ENCODE results near the gene SLC19A1.

Gene SLC19A1

DNA sequence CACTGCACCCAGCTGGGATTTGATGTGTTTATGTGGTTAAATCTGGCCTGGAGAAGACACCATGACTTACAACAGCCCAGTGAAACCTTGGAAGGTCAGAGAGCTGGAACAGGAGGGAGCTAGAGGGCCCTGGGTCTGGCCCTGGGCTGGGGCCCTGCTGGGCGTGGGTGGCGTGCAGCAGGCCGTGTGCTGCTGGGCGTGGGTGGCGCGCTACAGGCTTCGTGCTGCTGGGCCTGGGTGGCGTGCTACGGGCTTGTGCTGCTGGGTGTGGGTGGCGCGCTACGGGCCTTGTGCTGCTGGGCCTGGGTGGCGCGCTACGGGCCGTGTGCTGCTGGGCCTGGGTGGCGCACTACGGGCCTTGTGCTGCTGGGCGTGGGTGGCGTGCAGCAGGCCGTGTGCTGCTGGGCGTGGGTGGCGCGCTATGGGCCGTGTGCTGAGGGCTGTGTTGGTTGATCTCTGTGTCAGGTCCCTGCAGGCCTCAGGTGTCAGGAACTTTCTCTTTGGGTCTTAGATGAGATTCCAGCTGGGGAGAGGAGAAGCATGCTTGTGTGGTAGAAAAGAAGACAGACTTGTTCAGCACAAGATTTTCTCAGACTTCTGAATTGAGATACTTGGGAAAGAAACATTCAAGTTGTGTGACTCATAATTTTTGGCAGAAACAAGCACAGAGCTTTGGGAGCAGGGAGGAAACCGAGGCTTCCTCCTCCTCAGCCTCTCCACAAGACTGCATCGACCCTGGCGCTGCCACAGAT, 71.3 kb downstream of the SLC19A1 start:
- peak overlapping the region; percentile 23 for H3K4me3 ChIP-seq (ENCODE audit: control insufficient read depth, low read depth, low read length)
- TF ChIP-seq, protein P1, sequence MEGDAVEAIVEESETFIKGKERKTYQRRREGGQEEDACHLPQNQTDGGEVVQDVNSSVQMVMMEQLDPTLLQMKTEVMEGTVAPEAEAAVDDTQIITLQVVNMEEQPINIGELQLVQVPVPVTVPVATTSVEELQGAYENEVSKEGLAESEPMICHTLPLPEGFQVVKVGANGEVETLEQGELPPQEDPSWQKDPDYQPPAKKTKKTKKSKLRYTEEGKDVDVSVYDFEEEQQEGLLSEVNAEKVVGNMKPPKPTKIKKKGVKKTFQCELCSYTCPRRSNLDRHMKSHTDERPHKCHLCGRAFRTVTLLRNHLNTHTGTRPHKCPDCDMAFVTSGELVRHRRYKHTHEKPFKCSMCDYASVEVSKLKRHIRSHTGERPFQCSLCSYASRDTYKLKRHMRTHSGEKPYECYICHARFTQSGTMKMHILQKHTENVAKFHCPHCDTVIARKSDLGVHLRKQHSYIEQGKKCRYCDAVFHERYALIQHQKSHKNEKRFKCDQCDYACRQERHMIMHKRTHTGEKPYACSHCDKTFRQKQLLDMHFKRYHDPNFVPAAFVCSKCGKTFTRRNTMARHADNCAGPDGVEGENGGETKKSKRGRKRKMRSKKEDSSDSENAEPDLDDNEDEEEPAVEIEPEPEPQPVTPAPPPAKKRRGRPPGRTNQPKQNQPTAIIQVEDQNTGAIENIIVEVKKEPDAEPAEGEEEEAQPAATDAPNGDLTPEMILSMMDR (conservative IDR thresholded peaks at IDR 0.05; ENCODE audit: control insufficient read depth, insufficient read depth, low read depth, low read length), result no peak
- DNase-seq (ENCODE audit: low read depth), result peak; percentile 94

GRCh38 chr21:45470087-45470515, 72.1 kb downstream of the SLC19A1 start:
- H3K4me3 ChIP-seq (ENCODE audit: control insufficient read depth, low read depth, low read length), result no peak overlapping the region
- TF ChIP-seq, protein P1 (conservative IDR thresholded peaks at IDR 0.05; ENCODE audit: control insufficient read depth, insufficient read depth, low read depth, low read length), result no peak
- DNase-seq (ENCODE audit: low read depth), result peak; percentile 19

- no peak for DNase-seq (ENCODE audit: low read depth)
- no peak overlapping the region for H3K4me3 ChIP-seq (ENCODE audit: control insufficient read depth, low read depth, low read length)
- TF ChIP-seq, protein P1 (conservative IDR thresholded peaks at IDR 0.05; ENCODE audit: control insufficient read depth, insufficient read depth, low read depth, low read length), result no peak
Observed at GRCh38 chr21:45469273-45470086, 72.8 kb downstream of the SLC19A1 start.

DNA sequence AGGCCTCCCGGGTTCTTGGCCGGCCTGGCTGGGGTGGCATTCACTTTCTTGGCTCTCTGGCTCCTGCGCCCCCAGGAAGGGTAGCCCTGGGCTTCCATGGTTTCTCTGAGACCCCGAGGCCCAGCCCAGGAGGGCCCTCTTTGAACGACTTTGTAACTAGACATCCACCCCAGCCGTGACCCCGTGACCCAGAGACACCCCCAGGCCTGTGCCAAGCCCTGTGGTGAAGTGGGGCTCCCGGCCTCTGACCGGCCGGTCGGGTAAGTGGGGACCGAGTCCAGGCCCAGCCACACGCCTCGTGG, 73.3 kb downstream of the SLC19A1 start:
- H3K4me3 ChIP-seq (ENCODE audit: control insufficient read depth, low read depth, low read length), result no peak overlapping the region

DNA sequence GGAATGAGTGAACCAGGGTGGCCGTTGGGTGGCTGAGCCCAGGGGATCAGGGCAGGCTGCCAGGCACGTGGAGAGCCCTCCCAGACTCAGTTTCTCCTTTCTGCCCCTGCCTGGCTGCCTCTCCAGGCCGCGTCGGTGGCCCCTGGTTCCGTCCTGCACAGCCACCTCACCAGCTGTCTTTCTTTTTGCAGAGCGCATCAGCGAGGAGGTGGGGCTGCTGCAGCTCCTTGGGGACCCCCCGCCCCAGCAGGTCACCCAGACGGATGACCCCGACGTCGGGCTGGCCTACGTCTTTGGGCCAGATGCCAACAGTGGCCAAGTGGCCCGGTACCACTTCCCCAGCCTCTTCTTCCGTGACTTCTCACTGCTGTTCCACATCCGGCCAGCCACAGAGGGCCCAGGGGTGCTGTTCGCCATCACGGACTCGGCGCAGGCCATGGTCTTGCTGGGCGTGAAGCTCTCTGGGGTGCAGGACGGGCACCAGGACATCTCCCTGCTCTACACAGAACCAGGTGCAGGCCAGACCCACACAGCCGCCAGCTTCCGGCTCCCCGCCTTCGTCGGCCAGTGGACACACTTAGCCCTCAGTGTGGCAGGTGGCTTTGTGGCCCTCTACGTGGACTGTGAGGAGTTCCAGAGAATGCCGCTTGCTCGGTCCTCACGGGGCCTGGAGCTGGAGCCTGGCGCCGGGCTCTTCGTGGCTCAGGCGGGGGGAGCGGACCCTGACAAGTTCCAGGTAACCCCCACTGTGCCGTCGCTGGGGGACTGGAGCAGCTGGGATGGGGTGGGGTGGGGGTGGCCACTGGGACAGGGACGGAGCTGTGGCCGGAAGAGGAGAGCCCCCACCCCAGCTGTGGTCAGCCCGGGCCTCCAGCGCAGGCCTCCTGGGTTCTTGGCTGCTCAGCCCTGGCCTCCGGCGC, 73.9 kb downstream of the SLC19A1 start:
- no peak overlapping the region for H3K4me3 ChIP-seq (ENCODE audit: control insufficient read depth, low read depth, low read length)
- TF ChIP-seq, protein P1 (conservative IDR thresholded peaks at IDR 0.05; ENCODE audit: control insufficient read depth, insufficient read depth, low read depth, low read length), result no peak
- no peak for DNase-seq (ENCODE audit: low read depth)

More for the DNA sequence above, 73.3 kb downstream of the SLC19A1 start:
- TF ChIP-seq, protein P1 (conservative IDR thresholded peaks at IDR 0.05; ENCODE audit: control insufficient read depth, insufficient read depth, low read depth, low read length), result no peak
- no peak for DNase-seq (ENCODE audit: low read depth)

GRCh38 chr21:45467221-45467779, 74.9 kb downstream of the SLC19A1 start:
- TF ChIP-seq, protein P1 (conservative IDR thresholded peaks at IDR 0.05; ENCODE audit: control insufficient read depth, insufficient read depth, low read depth, low read length), result no peak
- DNase-seq (ENCODE audit: low read depth), result no peak
- H3K4me3 ChIP-seq (ENCODE audit: control insufficient read depth, low read depth, low read length), result no peak overlapping the region

Data from fibroblast of mammary gland (primary cell).